GM23338 (cell line): ENCODE results near the gene METTL24.

ENCODE experiments used
- CREB1 ChIP-seq: fragments of 250-450 bp; sonication (Bioruptor Pico); IDR thresholded peaks from 2 replicates; pipeline ENCODE4 v1.5.0; 2020; ENCODE audit warnings: low read depth, mild to moderate bottlenecking, moderate library complexity
- CTCF ChIP-seq, 2 experiments: fragments of 200-600 bp in 1 of 2; sonication (generic) in 1 of 2; conservative IDR thresholded peaks; 2 replicates each; pipeline versions ENCODE4 v1.5.1 to v1.6.1; 2016 to 2017; ENCODE audit warnings: antibody characterized with exemption in 2 of 2, low read depth in 2 of 2, mild to moderate bottlenecking in 2 of 2, moderate library complexity in 1 of 2
- ETS1 ChIP-seq: IDR thresholded peaks from 2 replicates; pipeline ENCODE4 v1.6.1; 2016; ENCODE audit warnings: antibody characterized with exemption
- EZH2 ChIP-seq: fragments of 200-600 bp; sonication (generic); IDR thresholded peaks from one replicate; pipeline ENCODE4 v1.8.0; 2017; ENCODE audit warnings: antibody characterized with exemption, mild to moderate bottlenecking, low read depth; ENCODE audit not compliant: unreplicated experiment
- EZH2phosphoT487 ChIP-seq: fragments of 200-600 bp; sonication (generic); IDR thresholded peaks from one replicate; pipeline ENCODE4 v1.8.1; 2018; ENCODE audit warnings: antibody characterized with exemption; ENCODE audit not compliant: unreplicated experiment
- JUNB ChIP-seq: IDR thresholded peaks from one replicate; pipeline ENCODE4 v1.6.1; 2016; ENCODE audit warnings: antibody characterized with exemption; ENCODE audit not compliant: unreplicated experiment
- NANOG ChIP-seq: IDR thresholded peaks from 2 replicates; pipeline ENCODE4 v1.6.1; 2016; ENCODE audit warnings: antibody characterized with exemption, borderline replicate concordance
- POLR2AphosphoS5 ChIP-seq: IDR thresholded peaks from 2 replicates; pipeline ENCODE4 v1.6.1; 2016; ENCODE audit warnings: antibody characterized with exemption, low read depth
- REST ChIP-seq: IDR thresholded peaks from one replicate; pipeline ENCODE4 v1.6.1; 2018; ENCODE audit warnings: antibody characterized with exemption; ENCODE audit not compliant: unreplicated experiment
- STAT1 ChIP-seq: IDR thresholded peaks from one replicate; pipeline ENCODE4 v1.6.1; 2016; ENCODE audit warnings: antibody characterized with exemption; ENCODE audit not compliant: unreplicated experiment
- ZNF114 ChIP-seq: fragments of 250-450 bp; sonication (Bioruptor Pico); IDR thresholded peaks from 2 replicates; pipeline ENCODE4 v1.5.0; 2020; ENCODE audit warnings: mild to moderate bottlenecking, moderate library complexity
- ZNF331 ChIP-seq: fragments of 250-450 bp; sonication (Bioruptor Pico); IDR thresholded peaks from 2 replicates; pipeline ENCODE4 v1.5.0; 2020; ENCODE audit warnings: low read depth, mild to moderate bottlenecking, moderate library complexity

DNA sequence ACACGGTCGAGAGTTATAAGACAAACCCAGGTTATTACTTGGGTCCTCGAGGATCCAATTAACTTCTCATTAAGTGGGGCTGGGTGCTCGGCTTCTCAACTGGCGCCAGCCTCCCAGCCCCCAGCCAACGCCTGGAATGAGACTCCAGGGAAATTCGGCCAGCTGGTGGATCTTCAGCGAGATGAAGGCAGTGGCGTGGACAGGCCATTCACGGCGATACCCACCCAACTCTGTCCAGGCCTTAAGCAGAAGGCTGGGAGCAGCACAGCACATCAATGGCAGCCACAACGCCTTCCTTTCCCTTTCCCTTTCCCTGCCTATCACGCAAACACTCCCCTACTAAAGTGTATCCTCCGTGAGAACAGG, 868 bp downstream of the METTL24 start:
- no peak for TF ChIP-seq CTCF (conservative IDR thresholded peaks at IDR 0.05; ENCODE audit: low read depth in 2 of 2)
- no peak for TF ChIP-seq EZH2phosphoT487
- TF ChIP-seq EZH2: no peak
- no peak for TF ChIP-seq JUNB
- TF ChIP-seq CREB1 (CRISPR knock-in tag): no peak
- no peak for TF ChIP-seq POLR2AphosphoS5
- no peak for TF ChIP-seq NANOG
- TF ChIP-seq REST: no peak
- TF ChIP-seq ZNF331: no peak
- TF ChIP-seq ETS1: no peak
- TF ChIP-seq STAT1: no peak
- no peak for TF ChIP-seq ZNF114 (CRISPR knock-in tag)
